DND-41 (cell line): Measurements from ENCODE around the gene MXD3.
A peak's percentile ranks its signal among the peaks of the same experiment; 100 is the strongest.
"Not testable (repeated sequence)": the region's sequence is repeated elsewhere in the genome, so short reads cannot be mapped to it uniquely, and the experiment has no call there.

Experiments used
- ATAC-seq: fragments of 200-7000 bp; cut with Tn5 transposase; 3 replicates; pipeline ENCODE4 v1.9.1; 2021; ENCODE audit warnings: low read depth; ENCODE audit not compliant: insufficient read depth
- DNase-seq: peaks from one replicate; pipeline ENCODE4 v3.0.0-alpha.2; 2020
- H2AFZ ChIP-seq: 2 replicates; pipeline ENCODE4 v1.6.0; 2012; ENCODE audit warnings: low read depth, low read length
- H3K27ac ChIP-seq: 2 replicates; pipeline ENCODE4 v1.5.1; 2012; ENCODE audit warnings: low read length, inconsistent platforms
- H3K27me3 ChIP-seq: fragments of 200-600 bp; sonication (generic); 2 replicates; pipeline ENCODE4 v1.6.0; 2012; ENCODE audit warnings: low read length, mild to moderate bottlenecking, inconsistent platforms; ENCODE audit not compliant: insufficient read depth, poor library complexity
- H3K36me3 ChIP-seq: 2 replicates; pipeline ENCODE4 v1.5.1; 2012; ENCODE audit warnings: low read length, inconsistent platforms; ENCODE audit not compliant: insufficient read depth
- H3K4me1 ChIP-seq: 2 replicates; pipeline ENCODE4 v1.5.1; 2012; ENCODE audit warnings: mild to moderate bottlenecking, low read length; ENCODE audit not compliant: insufficient read depth
- H3K4me2 ChIP-seq: 2 replicates; pipeline ENCODE4 v1.6.0; 2012; ENCODE audit warnings: mild to moderate bottlenecking, moderate library complexity, low read length, inconsistent platforms; ENCODE audit not compliant: insufficient read depth
- H3K4me3 ChIP-seq, 2 experiments: fragments of 200-600 bp in 1 of 2; shearing (Covaris generic) in 1 of 2; 2 replicates each; pipeline ENCODE4 v1.5.1; 2012 to 2016; ENCODE audit warnings: inconsistent platforms in 2 of 2, low read length in 2 of 2, mild to moderate bottlenecking in 2 of 2, low read depth in 1 of 2, moderate library complexity in 1 of 2
- H3K79me2 ChIP-seq: 2 replicates; pipeline ENCODE4 v1.6.0; 2012; ENCODE audit warnings: low read length, inconsistent platforms; ENCODE audit not compliant: insufficient read depth
- H3K9ac ChIP-seq: 2 replicates; pipeline ENCODE4 v1.6.0; 2012; ENCODE audit warnings: low read depth, mild to moderate bottlenecking, inconsistent platforms, low read length, moderate library complexity
- H3K9me3 ChIP-seq: 2 replicates; pipeline ENCODE4 v1.5.1; 2012; ENCODE audit warnings: low read length, moderate library complexity, mild to moderate bottlenecking, inconsistent platforms; ENCODE audit not compliant: insufficient read depth, severe bottlenecking
- H4K20me1 ChIP-seq: 2 replicates; pipeline ENCODE4 v1.6.0; 2012; ENCODE audit warnings: low read length; ENCODE audit not compliant: insufficient read depth
- EZH2 ChIP-seq: IDR thresholded peaks from 3 replicates; pipeline ENCODE4 v1.6.1; 2012; ENCODE audit warnings: borderline replicate concordance, low read depth, mild to moderate bottlenecking, moderate library complexity, low read length, inconsistent platforms; ENCODE audit not compliant: severe bottlenecking
- TF ChIP-seq, protein P1 (sequence below): IDR thresholded peaks from 2 replicates; pipeline ENCODE4 v1.5.1; 2012; ENCODE audit warnings: borderline replicate concordance, low read length, moderate library complexity, mild to moderate bottlenecking; ENCODE audit not compliant: poor library complexity, severe bottlenecking; ENCODE audit errors: extremely low read depth

Gene MXD3

DNA sequence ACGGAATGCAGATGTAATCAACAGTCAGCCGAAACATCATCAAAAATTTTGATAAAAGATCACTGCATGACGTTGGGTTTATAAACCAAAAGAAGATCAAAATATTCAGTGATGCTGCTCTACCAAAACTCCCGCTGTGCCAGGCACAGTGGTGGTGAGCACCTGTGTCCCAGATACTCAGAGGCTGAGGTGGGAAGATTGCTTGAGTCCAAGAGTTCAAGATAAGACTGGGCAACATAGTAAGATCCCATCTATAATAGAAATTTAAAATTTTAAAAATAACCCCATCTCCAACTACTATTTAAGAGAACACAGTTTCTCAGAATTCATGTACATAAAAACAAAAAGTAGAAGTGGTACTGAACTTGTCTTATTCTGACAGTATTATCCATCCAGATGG lies 36.0 kb upstream of the MXD3 start:
- DNase-seq, result no peak
- Histone ChIP-seq H3K27me3 (no peaks in the 10 kb centered on the region), H2AFZ (no peak overlapping the region), H3K79me2 (peaks cover 79% of the 10 kb centered on the region), H3K9ac (no peak overlapping the region), H3K27ac (no peak overlapping the region), H3K9me3 (no peaks in the 10 kb centered on the region), H3K4me1 (peaks cover 44% of the 10 kb centered on the region), H3K4me3 (no peak overlapping the region), H3K36me3 (peaks cover 48% of the 10 kb centered on the region), H4K20me1 (peaks cover 19% of the 10 kb centered on the region), H3K4me2 (peak overlapping the region; percentile 34; the same call in 1 of the 2 replicates)
- TF ChIP-seq EZH2, result no peak
- TF ChIP-seq, protein P1, sequence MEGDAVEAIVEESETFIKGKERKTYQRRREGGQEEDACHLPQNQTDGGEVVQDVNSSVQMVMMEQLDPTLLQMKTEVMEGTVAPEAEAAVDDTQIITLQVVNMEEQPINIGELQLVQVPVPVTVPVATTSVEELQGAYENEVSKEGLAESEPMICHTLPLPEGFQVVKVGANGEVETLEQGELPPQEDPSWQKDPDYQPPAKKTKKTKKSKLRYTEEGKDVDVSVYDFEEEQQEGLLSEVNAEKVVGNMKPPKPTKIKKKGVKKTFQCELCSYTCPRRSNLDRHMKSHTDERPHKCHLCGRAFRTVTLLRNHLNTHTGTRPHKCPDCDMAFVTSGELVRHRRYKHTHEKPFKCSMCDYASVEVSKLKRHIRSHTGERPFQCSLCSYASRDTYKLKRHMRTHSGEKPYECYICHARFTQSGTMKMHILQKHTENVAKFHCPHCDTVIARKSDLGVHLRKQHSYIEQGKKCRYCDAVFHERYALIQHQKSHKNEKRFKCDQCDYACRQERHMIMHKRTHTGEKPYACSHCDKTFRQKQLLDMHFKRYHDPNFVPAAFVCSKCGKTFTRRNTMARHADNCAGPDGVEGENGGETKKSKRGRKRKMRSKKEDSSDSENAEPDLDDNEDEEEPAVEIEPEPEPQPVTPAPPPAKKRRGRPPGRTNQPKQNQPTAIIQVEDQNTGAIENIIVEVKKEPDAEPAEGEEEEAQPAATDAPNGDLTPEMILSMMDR, result no peak
- no peak for ATAC-seq

DNA sequence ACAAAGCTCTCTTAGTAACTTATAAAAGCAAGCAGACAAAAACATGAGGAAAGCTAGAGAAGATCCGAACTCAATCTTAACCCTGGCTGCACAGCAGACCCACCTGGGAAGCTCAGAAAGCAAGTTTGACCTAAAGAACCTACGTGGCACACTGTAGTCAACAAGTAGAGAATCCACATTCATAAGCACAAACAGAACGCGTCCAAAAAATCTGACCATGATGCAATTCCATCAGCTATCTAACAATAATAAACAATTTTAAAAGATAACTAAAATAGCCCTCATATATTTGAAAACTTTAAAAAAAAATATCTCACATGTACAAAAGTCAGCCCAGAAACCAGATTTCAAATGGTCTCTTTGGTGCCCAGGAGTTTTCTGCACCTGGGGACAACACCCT lies 35.1 kb upstream of the MXD3 start:
- TF ChIP-seq, protein P1, result no peak
- TF ChIP-seq EZH2, result no peak
- H3K79me2 ChIP-seq, result peaks cover 87% of the 10 kb centered on the region
- no peak overlapping the region for H3K9ac ChIP-seq
- H3K27ac ChIP-seq, result no peak overlapping the region
- no peaks in the 10 kb centered on the region for H3K27me3 ChIP-seq
- H3K4me1 ChIP-seq, result peaks cover 38% of the 10 kb centered on the region
- ATAC-seq (no peak), DNase-seq (no peak)
- no peak overlapping the region for H3K4me3 ChIP-seq
- no peaks in the 10 kb centered on the region for H3K9me3 ChIP-seq
- peak overlapping the region; percentile 34; the same call in 1 of the 2 replicates for H3K4me2 ChIP-seq
- H2AFZ ChIP-seq, result no peak overlapping the region
- H4K20me1 ChIP-seq, result peaks cover 19% of the 10 kb centered on the region
- peaks cover 54% of the 10 kb centered on the region for H3K36me3 ChIP-seq

DNA sequence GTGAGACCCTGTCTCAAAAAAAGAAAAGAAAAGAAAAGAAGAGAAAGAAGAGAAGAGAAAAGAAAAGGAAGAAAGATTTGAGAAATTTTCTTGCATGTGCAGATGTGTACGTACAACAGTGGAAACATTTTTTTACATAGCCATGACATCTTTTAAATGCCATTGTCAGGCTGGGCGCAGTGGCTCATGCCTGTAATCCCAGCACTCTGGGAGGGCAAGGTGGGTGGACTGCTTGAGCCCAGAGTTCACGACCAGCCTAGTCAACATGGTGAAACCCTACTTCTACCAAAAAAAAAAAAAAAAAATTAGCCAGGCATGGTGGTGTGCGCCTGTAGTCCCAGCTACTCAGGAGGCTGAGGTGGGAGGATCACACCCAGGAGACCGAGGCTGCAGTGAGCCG lies 33.2 kb upstream of the MXD3 start:
- Histone ChIP-seq H3K36me3 (peaks cover 58% of the 10 kb centered on the region), H3K9ac (no peak overlapping the region), H3K4me2 (no peak overlapping the region), H3K4me1 (peaks cover 27% of the 10 kb centered on the region), H3K4me3 (no peak overlapping the region), H3K9me3 (no peaks in the 10 kb centered on the region), H3K27ac (no peak overlapping the region), H3K27me3 (no peaks in the 10 kb centered on the region), H2AFZ (no peak overlapping the region), H3K79me2 (peaks cover 84% of the 10 kb centered on the region), H4K20me1 (peaks cover 9% of the 10 kb centered on the region; the same call in 1 of the 2 replicates)
- TF ChIP-seq EZH2, result no peak
- TF ChIP-seq, protein P1, result no peak
- DNase-seq, result no peak
- no peak for ATAC-seq

DNA sequence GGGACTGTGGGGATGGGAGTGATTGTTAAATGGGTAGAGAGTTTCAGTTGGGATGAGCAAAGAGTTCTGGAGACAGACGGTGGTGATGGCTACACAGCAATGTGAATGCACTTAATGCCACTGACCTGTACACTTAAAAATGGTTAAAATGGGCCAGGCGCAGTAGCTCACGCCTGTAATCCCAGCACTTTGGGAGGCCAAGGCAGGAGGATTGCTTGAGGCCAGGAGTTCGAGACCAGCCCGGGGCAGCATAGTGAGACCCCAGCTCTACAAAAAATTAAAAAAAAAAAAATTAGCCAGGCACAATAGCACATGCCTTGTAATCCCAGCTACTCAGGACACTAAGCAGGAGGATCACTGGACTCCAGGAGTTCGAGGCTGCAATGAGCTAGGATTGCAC lies 32.1 kb upstream of the MXD3 start:
- Histone ChIP-seq H3K27ac (no peak overlapping the region), H2AFZ (no peak overlapping the region), H3K9me3 (no peaks in the 10 kb centered on the region), H3K79me2 (peaks cover 83% of the 10 kb centered on the region), H3K9ac (no peak overlapping the region), H4K20me1 (peaks cover 15% of the 10 kb centered on the region; the same call in 1 of the 2 replicates), H3K4me3 (no peak overlapping the region), H3K36me3 (peaks cover 58% of the 10 kb centered on the region), H3K27me3 (no peaks in the 10 kb centered on the region), H3K4me2 (no peak overlapping the region), H3K4me1 (peaks cover 16% of the 10 kb centered on the region; the same call in 1 of the 2 replicates)
- no peak for ATAC-seq
- TF ChIP-seq EZH2, result no peak
- TF ChIP-seq, protein P1, result no peak
- DNase-seq, result no peak

DNA sequence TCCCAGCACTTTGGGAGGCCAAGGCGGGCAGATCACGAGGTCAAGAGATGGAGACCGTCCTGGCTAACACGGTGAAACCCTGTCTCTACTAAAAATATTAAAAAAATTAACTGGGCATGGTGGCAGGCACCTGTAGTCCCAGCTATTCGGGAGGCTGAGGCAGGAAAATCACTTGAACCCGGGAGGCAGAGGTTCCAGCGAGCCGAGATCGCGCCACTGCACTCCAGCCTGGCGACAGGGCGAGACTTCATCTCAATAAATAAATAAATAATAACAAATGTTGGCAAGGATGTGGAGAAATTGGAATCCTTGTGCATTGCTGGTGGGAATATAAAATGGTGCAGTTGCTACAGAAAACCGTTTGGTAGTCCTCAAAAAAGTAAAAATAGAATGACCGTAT lies 31.3 kb upstream of the MXD3 start:
- not testable (repeated sequence) for H2AFZ ChIP-seq, ATAC-seq, H3K9ac ChIP-seq, H3K4me2 ChIP-seq, DNase-seq, H3K9me3 ChIP-seq, H3K4me3 ChIP-seq, H3K27me3 ChIP-seq, H3K27ac ChIP-seq
- peaks cover 77% of the 10 kb centered on the region for H3K79me2 ChIP-seq
- H3K4me1 ChIP-seq, result peaks cover 10% of the 10 kb centered on the region; the same call in 1 of the 2 replicates
- H4K20me1 ChIP-seq, result peaks cover 23% of the 10 kb centered on the region; the same call in 1 of the 2 replicates
- peaks cover 66% of the 10 kb centered on the region for H3K36me3 ChIP-seq
